ENCODE results near the gene NEDD4. TPM values are rescaled to one million over a fixed set of nuclear protein-coding genes. Genes with fewer than 3 reads are reported as not detected.
A peak's percentile ranks its signal among the peaks of the same experiment; 100 is the strongest.

Gene NEDD4
- total RNA-seq, 2 donors from 2014 or later, result 7.2 to 11.1 TPM

DNA sequence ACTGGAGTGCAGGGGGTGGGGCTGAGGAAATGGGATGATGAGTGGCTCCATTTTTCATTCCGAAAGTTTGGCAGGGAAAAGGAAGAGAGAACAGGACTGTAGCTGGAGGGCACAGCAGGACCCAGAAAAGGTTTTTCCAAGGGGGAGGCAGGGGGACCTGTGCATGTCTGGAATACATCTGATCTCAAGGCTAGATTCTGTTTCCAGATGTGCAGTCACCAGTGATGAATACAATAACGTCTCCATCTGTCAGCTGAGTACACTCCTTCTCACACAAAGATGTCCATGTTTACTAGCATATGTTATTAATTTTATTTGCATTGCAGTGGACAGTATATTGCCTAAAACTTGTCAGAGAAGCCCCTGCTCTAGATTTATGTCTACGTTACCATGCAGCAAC lies 210.5 kb downstream of the NEDD4 start:
- Mint-ChIP-seq H3K27me3 (peaks cover 46% of the 10 kb centered on the region), H3K27ac (no peak overlapping the region), H3K4me3 (no peak overlapping the region), H3K36me3 (ENCODE audit: low read depth) (peaks cover 10% of the 10 kb centered on the region), H3K4me1 (peaks cover 2% of the 10 kb centered on the region)
- DNase-seq (no peak), ATAC-seq (no peak)
- H3K9me3 ChIP-seq (ENCODE audit: control insufficient read depth, low read length, poor library complexity, severe bottlenecking), result no peaks in the 10 kb centered on the region

DNA sequence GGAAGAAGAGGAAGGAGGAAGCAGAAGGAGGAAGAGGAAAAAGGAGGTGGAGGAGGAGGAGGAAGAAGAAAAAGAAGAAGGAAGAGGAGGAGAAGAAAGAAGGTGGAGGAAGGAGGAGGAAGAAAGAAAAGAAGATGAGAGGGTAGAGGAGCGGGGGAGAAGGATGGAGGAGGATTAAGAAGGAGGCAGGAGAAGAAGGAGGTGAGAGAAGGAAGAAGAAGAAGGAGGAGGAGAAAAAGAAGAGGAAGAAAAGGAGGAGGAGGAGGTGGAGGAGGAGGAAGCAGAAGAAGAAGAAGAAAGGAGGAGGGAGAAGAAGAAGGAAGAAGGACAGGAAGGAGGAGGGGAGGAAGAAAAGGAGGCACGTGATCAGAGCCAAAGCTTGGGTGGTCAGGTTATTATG lies 213.1 kb downstream of the NEDD4 start:
- DNase-seq (no peak), ATAC-seq (no peak)
- Mint-ChIP-seq H3K27me3 (peaks cover 43% of the 10 kb centered on the region), H3K36me3 (ENCODE audit: low read depth) (peaks cover 6% of the 10 kb centered on the region), H3K4me3 (peak overlapping the region; percentile 1), H3K4me1 (peaks cover 5% of the 10 kb centered on the region), H3K27ac (no peak overlapping the region)
- no peaks in the 10 kb centered on the region for H3K9me3 ChIP-seq (ENCODE audit: control insufficient read depth, low read length, poor library complexity, severe bottlenecking)

DNA sequence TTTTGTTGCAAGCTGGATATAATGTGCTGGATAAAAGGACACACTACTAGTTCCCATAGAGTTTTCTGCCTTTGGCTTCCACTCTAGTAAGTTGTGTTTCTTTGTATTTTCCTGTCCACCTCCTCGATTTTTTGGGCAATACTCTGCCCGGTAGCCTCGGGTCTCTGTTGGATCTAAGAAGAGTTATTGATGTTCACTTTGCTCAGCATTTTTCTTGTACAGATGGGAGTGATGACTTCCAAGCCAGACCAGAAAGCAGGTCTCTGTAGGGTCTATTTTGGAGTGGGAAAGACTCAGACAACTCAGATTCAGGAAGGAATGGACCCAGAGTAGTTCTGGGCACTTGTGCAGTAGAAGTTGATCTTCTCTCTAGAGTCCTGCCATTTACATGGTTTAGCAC lies 214.5 kb downstream of the NEDD4 start:
- no peak overlapping the region for H3K27ac Mint-ChIP-seq
- ATAC-seq, result no peak
- peaks cover 6% of the 10 kb centered on the region for H3K36me3 Mint-ChIP-seq (ENCODE audit: low read depth)
- no peak for DNase-seq
- H3K9me3 ChIP-seq (ENCODE audit: control insufficient read depth, low read length, poor library complexity, severe bottlenecking), result no peaks in the 10 kb centered on the region
- H3K4me1 Mint-ChIP-seq, result peaks cover 5% of the 10 kb centered on the region
- H3K27me3 Mint-ChIP-seq, result peaks cover 38% of the 10 kb centered on the region
- no peak overlapping the region for H3K4me3 Mint-ChIP-seq

Measured in T-helper 17 cell (primary cell).